ENCODE results near the gene BRI3.

Gene BRI3

GRCh38 chr7:98252425-98253054 lies 28.9 kb upstream of the BRI3 start:
- DNase-seq (ENCODE audit: low read depth in 3 of 3, low spot score in 1 of 3) = no peak

DNA sequence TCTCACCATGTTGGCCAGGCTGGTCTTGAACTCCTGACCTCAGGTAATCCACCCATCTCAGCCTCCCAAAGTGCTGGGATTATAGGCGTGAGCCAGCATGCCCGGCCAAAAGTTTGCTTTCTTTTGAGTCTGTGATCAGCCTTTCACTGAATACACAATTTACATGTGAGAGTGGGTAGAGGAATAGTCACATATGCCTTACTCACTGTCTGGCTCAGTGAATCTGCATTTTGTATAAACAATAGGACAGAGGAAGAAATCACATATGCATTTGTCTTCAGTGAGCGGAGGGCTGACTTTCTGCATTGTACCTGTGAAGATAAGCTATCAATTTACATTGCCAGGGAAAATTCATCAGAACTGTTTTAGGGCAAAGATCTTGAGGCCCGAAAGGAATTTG lies 27.0 kb upstream of the BRI3 start:
- no peak for DNase-seq (ENCODE audit: low read depth in 3 of 3, low spot score in 1 of 3)

- DNase-seq (ENCODE audit: low read depth in 3 of 3, low spot score in 1 of 3) = no peak
Measured at GRCh38 chr7:98254951-98255610, 26.4 kb upstream of the BRI3 start.

GRCh38 chr7:98256431-98256830 lies 25.1 kb upstream of the BRI3 start:
- DNase-seq (ENCODE audit: low read depth in 3 of 3, low spot score in 1 of 3) = no peak

GRCh38 chr7:98257701-98258100 lies 23.8 kb upstream of the BRI3 start:
- DNase-seq (ENCODE audit: low read depth in 3 of 3, low spot score in 1 of 3) = no peak

DNA sequence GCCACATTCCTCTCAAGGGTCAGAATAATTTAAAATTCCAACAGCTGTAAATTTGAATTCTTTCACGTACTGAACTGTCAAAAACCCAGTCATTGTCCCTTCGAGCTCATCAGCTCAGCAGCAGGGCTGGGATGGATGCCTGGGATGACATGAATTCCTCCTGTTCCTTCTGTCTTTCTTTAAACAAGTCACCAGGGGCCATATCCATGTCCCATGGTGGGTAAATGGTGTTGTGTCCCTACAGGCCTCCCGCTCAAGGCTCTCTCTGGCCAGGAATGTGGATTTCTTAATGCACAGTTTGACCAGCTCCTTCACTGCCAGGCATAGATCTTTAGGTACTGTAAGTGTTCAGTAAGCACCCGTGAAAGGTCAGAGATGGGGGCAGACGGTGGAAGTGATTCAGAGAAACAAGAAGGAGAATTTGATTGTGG lies 15.6 kb upstream of the BRI3 start:
- DNase-seq (ENCODE audit: low read depth in 3 of 3, low spot score in 1 of 3) = no peak

DNA sequence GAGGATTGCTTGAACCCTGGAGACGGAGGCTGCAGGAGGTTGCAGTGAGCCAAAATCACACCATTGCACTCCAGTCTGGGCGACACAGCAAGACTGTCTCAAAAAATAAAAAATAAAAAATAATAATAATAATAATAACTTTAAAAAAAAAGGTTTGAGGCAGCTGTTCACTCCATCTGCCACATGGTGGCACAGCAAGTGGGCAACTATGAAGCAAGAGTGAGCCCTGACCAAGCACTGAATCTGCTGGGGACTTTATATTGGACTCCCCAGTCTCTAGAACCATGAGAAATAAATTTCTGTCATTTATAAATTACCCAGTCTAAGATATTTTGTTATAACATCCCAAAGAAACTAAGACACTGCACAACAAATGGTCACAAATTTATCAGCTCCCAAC lies 14.6 kb upstream of the BRI3 start:
- no peak for DNase-seq (ENCODE audit: low read depth in 3 of 3, low spot score in 1 of 3)

DNA sequence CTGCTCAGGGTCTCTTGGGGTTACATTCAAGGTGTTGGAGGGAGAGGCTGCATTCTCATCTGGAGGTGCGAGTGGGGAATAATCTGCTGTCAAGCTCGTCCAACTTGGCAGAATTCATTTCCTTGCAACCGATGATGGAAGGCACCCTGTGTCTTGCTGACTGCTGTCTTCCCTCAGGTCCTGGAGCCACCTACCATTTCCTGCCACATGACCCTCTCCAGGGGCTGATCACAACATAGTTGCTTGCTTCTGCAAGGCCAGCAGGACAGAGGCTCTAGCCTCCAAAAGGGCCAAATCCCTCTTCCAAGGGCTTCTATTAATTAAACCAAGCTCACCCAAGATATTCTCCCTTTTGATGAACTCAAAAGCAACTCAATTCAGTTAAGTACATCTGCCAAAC lies 14.2 kb upstream of the BRI3 start:
- DNase-seq (ENCODE audit: low read depth in 3 of 3, low spot score in 1 of 3) = no peak

GRCh38 chr7:98276241-98276761 lies 5.2 kb upstream of the BRI3 start:
- DNase-seq (ENCODE audit: low read depth in 3 of 3, low spot score in 1 of 3) = no peak

- DNase-seq (ENCODE audit: low read depth in 3 of 3, low spot score in 1 of 3) = no peak
Measured at GRCh38 chr7:98278408-98278807, 3.1 kb upstream of the BRI3 start.

GRCh38 chr7:98278936-98279335 lies 2.5 kb upstream of the BRI3 start:
- DNase-seq (ENCODE audit: low read depth in 3 of 3, low spot score in 1 of 3) = no peak

GRCh38 chr7:98280296-98280695 lies 1.2 kb upstream of the BRI3 start:
- no peak for DNase-seq (ENCODE audit: low read depth in 3 of 3, low spot score in 1 of 3)

DNA sequence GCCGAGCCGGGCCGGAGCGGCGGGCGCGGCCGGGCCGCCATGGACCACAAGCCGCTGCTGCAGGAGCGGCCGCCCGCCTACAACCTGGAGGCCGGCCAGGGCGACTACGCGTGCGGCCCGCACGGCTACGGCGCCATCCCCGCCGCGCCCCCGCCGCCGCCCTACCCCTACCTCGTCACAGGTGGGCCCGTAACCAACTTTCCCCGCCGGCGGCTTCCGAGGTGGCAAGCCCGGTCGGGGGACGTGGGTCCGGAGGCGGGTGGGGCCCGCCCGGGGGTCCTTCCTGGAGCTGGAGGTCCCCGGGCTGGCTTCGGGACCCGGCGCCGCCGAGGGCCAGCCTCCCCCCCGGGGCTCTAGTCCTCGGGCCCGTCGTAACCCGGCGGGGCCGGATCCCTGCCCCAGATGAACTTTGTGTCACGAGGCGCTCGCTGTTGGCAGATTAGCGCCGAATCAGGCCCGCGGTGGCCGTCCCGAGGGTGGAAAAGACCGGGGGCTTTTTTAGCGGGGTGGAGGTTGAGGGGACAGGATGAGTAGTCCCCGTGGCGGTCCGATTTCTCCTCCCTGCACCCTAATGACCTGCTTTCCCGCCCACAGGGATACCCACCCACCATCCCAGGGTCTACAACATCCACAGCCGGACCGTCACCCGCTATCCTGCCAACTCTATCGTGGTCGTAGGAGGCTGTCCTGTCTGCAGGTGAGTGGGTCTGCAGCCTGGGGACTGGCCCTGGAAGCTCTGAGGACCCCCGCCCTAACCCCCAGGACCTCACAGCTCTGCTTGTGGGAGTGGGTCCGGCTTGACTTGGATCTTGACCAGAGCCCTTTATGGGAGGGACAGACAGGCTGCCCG lies 496 bp downstream of the BRI3 start:
- peak in 2 of 3 donors; percentile 18 to 23 for DNase-seq (ENCODE audit: low read depth in 3 of 3, low spot score in 1 of 3)

DNA sequence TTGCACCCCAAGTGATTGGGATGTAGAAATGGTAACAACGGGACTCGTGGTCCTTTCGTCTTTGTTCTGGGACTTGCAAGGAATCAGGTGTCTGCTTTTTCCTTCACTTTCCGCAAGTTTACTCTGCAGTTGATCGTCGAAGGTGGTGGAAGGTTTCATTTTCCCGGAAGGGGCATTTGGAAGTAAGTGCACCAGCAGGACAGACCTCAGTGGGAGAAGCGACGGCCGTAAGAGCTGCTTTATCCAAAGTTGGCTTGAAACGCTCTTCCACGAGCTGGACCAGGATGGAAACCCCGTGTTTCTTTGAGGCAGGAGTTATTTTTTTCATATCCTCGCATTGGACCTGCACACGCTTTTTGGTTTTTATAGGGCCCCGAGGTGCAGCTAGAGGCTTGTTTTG lies 1.2 kb downstream of the BRI3 start:
- DNase-seq (ENCODE audit: low read depth in 3 of 3, low spot score in 1 of 3) = no peak

- no peak for DNase-seq (ENCODE audit: low read depth in 3 of 3, low spot score in 1 of 3)
Measured at GRCh38 chr7:98283127-98283886, 1.8 kb downstream of the BRI3 start.

DNA sequence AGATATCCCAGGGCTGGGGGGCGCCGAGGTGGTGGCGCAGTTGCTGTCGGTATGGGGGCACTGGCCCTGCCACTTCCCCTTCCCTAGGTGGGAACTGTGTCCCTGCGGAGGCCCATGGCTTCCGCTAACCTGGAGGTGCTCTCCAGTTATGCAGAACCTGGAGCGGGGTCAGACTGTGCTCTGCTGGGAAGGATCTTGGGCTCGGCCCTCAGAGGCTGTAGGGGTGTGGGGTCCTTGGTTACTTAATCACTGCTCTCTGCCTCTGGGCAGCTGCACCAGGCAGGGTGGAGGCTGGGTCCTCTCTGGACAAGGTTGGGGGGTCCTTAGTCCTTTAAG lies 2.4 kb downstream of the BRI3 start:
- DNase-seq (ENCODE audit: low read depth in 3 of 3, low spot score in 1 of 3) = no peak

- no peak for DNase-seq (ENCODE audit: low read depth in 3 of 3, low spot score in 1 of 3)
Measured at GRCh38 chr7:98284335-98285036, 3.0 kb downstream of the BRI3 start.

GRCh38 chr7:98285157-98286092 lies 3.9 kb downstream of the BRI3 start:
- DNase-seq (ENCODE audit: low read depth in 3 of 3, low spot score in 1 of 3) = no peak

- no peak for DNase-seq (ENCODE audit: low read depth in 3 of 3, low spot score in 1 of 3)
Measured at GRCh38 chr7:98286093-98286539, 4.6 kb downstream of the BRI3 start.

Data from stimulated activated CD4-positive, alpha-beta T cell treated with anti-CD3 and anti-CD28 coated beads, TNF-alpha, amount 100 ng/mL, for 1 hour (primary cell).